8988T (cell line): ENCODE measurements around the gene SLC8A2.
"Not testable (repeated sequence)": the region's sequence is repeated elsewhere in the genome, so short reads cannot be mapped to it uniquely, and the experiment has no call there.

Source experiments
- DNase-seq: peaks from one replicate; pipeline ENCODE4 v3.0.0; 2011

Gene SLC8A2

GRCh38 chr19:47428177-47428894 lies 43.4 kb downstream of the SLC8A2 start:
- DNase-seq, result peak; percentile 87

DNA sequence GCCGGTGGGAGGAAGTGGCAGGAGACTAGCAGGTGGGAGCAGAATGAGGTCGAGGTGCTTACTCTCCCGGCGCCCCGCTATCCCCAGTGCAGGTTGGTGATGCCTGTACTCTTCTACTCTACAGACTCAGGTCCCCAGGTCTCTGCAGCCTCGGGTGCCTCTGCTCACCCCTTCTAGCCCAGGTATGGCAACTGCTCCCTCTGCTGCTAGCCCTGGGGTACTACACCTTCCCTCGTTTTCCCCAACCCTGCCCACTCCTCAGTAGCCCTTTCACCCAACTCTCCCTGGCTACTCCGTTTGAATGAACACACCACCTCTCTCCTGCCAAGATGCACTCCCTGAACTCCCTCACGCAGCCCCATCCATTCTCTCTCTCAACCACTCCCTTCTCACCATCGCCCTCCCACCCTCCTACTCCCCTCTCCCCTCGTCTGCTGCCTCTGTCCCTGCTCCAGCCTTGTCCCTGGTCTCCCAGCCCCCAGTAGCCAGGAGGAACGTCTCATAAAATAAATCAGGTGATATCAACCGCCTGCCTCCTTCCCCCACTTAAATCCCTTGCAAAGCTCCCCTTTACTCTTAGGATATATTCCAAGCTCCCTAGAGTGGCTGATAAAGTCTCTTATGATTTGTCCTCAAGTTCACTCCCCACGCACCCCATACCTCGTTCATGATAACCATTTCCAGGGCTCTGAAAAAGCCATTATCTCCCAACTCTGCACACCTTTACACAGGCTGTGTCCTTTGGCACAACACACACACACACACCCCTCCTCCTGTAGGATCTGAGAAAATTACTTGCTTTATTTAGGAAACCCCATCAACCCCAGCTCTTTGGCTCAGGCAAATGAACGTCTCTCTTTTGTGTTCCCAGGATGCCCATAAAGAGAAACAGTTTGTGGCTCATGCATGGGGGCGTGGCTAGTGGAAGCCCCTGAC lies 44.2 kb downstream of the SLC8A2 start:
- DNase-seq, result peak; percentile 68

DNA sequence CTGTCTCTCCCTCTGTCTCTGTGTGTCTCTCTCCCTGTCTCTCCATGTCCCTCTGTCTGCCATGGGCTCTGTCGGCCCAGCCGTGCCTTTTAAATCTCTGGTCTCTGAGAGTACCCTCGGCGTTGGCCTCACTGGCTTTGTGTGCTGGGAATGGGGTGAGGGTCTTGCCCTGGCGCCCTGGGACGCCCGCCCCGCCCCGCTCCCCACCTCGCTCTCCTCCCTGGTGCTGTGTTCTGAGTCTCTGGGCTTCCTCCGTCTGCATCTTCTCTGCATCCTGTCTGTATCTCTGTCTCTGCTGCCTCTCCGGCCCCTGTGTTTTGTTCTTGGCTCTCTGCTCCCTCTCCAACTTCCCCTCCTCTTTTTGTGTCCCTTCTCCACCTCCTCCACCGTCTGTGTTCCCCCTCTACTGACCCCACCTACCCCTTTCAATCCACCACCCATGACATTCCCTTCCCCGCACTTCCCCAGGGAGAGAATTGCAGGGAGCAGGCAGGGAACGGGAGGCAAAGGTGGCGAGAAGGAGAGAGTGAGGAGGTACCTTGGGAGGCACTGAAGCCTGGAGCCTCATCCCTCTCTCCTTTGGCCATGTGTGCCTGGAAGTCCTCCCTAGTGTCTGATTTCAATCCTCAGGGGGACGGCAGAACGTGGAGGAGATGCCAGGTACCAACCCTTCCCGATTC lies 48.4 kb downstream of the SLC8A2 start:
- DNase-seq, result no peak

GRCh38 chr19:47422417-47423163 lies 49.1 kb downstream of the SLC8A2 start:
- no peak for DNase-seq

- DNase-seq, result no peak
Measured at GRCh38 chr19:47421844-47422395, 49.8 kb downstream of the SLC8A2 start.

DNA sequence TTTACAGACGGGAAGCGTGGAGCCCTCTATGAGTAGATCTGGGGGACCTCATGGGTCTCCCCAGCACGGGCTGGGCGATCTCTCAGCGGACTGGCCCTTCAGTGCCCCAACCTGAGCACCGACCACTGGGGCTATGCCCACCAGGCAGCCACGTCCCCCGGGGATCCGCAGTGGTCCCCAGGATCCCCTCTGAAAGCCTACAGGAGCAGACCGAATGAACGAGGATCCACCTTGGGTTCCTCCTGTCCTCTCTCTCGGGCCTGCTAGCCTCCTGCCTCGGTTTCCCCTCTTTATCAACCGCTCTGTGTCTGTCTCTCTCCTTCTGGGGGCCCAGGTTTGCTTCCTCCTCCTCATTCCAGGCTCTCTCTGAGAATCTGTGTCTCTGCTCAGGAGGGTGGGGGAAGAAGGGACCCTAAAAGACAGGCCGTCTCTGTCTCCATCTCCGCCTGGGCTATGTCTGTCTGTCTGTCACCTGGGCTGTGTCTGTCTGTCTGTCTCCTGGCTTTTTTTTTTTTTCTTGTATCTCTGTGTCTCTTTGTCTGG lies 50.4 kb downstream of the SLC8A2 start:
- no peak for DNase-seq

- DNase-seq, result no peak
Measured at GRCh38 chr19:47419789-47420188, 51.9 kb downstream of the SLC8A2 start.

DNA sequence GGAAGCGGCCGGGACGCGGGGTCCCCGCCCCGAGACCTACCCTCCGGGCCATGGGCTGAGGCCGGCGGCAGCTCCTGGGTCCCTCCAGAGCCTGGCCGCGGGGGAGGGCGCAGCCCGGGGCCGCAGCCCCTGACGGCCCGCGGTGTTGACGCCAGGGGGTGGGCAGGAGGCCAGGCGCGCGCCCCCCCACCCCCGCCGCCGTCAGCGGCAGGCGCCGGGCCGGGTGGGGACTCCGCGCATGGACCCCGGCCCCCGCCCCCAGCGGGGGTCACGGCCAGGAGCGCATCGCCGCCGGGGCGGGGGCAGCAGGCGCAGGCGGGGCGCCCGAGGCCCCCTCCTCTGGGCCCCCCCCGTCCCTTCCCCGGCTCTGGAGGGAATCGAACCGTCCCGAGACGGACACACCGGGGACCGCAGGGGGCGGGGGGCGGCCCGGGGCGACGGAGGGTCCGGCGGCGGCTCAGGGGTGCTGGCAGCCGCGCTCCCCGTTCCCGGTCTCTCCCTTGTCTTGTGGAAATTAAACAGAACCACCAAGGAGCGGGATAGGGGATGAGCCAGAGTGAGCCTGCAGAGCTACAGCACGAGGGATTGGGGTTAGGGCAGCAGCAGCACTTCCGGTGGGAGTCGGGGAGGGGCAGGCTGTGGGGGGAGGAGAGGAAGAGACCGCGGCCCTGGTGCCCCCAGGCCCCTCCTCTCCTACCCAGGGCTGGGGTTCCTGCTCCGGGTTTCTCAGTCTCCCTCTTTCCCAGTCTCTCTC lies 52.5 kb downstream of the SLC8A2 start, which contains the start of gene MEIS3:
TSS of gene MEIS3 (minus strand) at position 498 of the 754 bp plus-strand sequence. CDS start at position 52, 446 bp downstream.
- DNase-seq, result no peak

DNA sequence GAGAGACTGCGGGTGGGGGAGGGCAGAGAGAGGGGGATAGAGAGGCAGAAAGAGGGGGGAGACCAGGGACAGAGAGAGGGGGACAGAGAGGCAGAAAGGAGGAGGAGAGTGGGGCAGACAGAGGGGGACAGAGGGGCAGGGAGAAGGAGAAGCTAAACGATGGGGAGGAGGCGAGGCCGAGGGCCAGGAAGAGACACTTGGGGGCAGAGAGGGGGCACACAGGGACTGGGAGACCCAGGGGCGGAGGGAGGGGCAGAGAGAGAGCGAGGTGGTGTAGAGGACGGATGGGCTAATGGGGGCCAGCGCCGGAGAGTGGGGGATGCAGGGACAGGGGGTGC lies 53.0 kb downstream of the SLC8A2 start:
- no peak for DNase-seq

DNA sequence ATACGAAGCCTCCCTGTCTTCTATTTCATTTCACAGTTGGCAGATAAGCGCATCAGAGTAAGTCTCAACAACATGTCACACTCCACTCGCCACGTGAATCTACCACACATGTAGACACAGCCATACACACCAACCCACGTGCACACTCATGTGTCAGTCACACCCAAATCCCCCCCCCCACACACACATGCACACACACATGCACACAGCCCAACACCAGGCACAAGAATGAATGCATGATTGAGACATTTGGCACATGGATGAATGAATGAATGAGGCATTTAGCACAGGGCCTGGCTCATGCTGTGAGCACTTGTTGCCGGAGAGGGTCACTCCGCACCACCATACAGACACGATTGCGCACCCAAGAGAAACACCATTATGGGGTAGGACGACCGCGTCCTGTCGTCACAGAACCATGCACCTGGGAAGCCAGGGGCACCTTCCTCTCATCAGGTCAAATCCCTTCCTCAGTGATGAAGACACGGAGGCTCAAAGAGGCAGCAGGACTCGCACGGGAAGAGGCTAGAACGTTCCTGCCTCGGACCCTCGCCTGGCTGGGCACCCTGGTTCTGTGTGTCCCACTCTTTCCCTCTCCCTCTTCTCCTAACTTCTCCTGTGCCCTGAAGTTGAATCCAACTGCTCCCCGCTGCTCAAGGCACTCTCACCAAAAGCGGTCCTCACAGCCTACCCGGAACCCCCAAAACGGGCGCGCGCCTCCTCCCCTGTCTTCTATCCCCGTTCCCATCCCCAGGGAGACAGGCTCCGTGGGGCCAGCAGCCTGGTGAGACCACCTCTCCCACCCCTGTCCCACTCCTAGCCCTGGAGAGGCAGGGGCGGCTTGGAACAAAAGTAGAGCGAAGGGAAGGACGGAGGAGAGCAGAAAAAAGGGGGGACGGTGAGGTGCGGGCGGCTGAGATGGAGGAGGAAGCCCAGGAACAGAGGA lies 53.7 kb downstream of the SLC8A2 start:
- DNase-seq, result no peak

DNA sequence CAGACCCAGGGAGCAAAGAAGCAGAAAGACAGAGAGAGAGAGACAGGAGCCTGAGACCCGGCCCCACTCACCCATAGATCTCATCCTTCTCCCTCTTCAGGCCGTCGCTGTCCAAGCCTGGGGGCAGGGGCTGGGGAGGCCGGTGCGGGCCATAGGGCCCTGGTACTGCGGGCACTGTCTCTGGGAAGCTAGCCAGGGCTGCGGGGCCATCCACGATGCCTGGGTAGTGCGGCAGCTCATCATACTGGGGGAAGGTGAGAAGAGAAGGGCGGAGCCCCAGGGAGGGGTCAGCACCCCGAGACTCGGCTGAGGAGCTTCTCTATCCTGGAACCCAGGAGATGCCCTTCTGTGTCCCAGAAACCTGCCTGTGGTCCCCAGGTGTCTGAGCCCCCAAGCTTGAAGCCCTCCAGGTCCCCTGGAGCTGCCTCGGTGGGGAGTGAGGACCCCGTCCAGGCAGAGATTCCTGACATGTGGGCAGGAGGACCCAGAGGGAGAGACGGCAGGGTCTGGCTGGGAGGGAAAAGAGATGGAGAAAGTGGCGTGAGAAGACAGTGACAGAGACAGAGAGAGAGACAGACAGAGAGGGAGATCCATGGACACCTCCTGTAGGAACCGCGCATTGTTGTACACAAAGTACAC lies 54.5 kb downstream of the SLC8A2 start:
- no peak for DNase-seq

- no peak for DNase-seq
Measured at GRCh38 chr19:47416643-47416985, 55.1 kb downstream of the SLC8A2 start.

DNA sequence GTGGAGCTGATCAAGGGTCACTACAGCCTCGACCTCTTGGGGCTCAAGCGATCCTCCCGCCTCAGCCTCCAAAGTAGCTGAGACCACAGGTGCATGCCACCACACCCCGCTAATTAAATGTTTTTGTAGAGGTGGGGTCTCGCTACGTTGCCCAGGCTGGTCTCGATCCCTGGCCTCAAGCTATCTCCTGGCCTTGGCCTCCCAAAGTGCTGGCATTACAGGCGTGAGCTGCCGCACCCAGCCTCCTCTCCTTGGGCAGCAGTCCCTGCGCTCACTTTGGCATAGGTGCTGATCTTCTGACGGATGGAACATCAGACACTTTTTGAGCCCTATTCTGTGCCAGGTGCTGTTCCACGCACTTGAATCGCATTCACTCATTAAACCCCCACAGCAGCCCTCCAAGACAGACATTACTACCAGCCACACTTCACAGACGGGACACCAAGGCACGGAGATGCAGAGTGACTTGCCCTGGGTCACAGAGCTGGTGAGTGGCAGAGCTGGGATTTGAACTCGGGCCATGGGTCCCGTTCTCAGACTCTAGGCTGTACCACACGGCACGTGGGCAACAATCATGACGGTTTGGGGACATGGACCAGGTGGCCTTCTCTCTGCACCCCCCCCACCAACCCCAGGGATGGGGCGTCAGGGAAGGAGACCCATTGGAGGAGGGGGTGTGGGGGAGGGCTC lies 55.6 kb downstream of the SLC8A2 start:
- no peak for DNase-seq

DNA sequence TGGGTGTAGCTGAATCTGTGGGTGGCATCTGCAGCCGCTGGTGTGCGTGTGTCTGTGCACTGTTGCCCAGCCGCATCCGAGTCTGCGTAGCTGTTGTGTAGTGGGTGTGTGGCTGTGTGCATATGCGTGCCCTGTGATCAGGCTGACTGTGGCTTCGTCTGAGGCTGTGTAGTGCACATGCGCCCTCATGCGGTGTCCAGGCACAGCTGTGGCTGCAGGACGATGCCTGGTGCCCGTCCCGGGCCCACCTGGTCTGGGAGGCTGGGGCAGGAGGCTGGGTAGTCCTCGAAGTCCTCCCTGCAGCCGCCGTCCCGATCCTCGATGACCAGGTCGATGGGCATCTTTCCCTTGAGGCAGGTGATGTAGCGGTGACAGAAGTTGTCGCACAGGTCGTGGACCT lies 57.2 kb downstream of the SLC8A2 start:
- peak; percentile 81 for DNase-seq

- no peak for DNase-seq
Measured at GRCh38 chr19:47413941-47414340, 57.8 kb downstream of the SLC8A2 start.

GRCh38 chr19:47411696-47412095 lies 60.0 kb downstream of the SLC8A2 start:
- DNase-seq, result not testable (repeated sequence)

DNA sequence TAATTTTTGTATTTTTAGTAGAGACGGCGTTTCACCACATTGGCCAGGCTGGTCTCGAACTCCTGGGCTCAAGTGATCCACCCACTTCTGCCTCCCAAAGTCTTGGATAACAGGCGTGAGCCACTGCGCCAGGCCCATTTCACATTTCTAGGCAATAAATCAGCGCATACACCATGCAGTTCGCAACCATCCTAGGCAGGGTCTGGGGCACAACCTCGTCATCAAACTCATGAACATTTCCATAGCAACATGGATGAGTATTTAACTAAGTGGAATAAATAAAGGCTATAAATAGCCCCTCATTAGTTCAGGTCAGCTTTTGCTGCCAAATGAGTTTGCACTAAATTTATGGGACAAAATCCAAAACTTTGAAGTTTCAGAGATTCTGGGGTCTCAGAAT lies 60.6 kb downstream of the SLC8A2 start:
- DNase-seq, result no peak

DNA sequence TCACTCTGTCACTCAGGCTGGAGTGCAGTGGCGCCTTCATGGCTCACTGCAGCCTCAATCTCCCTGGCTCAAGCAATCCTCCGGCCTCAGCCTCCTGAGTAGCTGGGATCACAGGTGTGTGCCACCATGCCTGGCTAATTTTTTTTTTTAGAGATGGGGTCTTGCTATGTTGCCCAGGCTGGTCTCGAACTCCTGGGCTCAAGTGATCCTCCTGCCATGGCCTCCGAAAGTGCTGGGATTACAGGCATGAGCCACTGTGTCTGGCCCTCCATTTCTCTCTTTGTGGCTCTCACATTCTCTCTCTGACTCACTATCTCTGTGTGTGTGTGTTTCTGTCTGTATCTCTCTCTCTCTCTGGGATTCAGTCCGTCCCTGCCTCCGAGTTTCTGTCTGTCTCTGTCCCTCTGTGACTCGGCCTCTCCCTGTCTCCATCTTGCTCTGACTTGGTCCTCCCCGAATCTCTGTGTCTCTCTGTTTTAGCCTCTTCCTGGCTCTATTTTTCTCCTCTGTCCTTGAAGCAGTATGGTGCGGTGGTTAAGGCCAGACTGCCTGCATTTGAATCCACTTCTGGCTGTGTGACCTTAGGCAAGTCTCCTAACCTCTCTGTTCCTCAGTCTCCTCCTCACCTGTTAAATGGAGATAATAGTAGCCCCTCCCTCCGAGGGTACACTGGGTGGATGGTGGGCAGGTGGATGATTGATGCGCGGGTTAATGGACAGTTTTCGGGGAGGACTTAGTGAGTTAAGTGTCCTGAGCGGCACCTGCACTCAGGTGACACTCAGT lies 63.3 kb downstream of the SLC8A2 start:
- no peak for DNase-seq
